A549 (cell line): Measurements from ENCODE around the gene SMYD1. TPM values are rescaled to one million over a fixed set of nuclear protein-coding genes. Genes with fewer than 3 reads are reported as not detected.
A peak's percentile ranks its signal among the peaks of the same experiment; 100 is the strongest.

Experiments used
- ATAC-seq, 2 experiments: fragments of 200-7000 bp in 1 of 2; fragments of >200 bp in 1 of 2; cut with Nextera tagmentation in 1 of 2; cut with Tn5 transposase in 1 of 2; 3 replicates each; pipeline versions ENCODE4 v1.8.0 to v1.9.1; 2018 to 2020; ENCODE audit warnings: mild to moderate bottlenecking in 1 of 2, moderate library complexity in 1 of 2
- CTCF ChIA-PET: fragments of 300-600 bp; sonication (Branson Sonifier 250); formaldehyde crosslinking; extraction: SDS; loops from one replicate; lab custom pipeline; 2021; ENCODE audit warnings: antibody characterized with exemption, inconsistent platforms; lab: Yijun Ruan, JAX
- POLR2A ChIA-PET: fragments of 350-600 bp; formaldehyde crosslinking; extraction: SDS; loops from one replicate; lab custom pipeline; 2021; ENCODE audit warnings: antibody characterized with exemption, inconsistent platforms; lab: Yijun Ruan, JAX
- DNase-seq, 2 experiments: peaks; one replicate each; pipeline versions ENCODE4 v3.0.0 to v3.0.0-alpha.2; 2011 to 2016; ENCODE audit warnings: low read depth in 1 of 2, low spot score in 1 of 2
- FAIRE-seq: peaks from 2 replicates; lab custom pipeline; 2011; peaks lifted over from hg19 to GRCh38; lab: Jason Lieb, UNC
- H3K27ac ChIP-seq, 2 experiments: fragments of >200 bp; sonication (Bioruptor Twin); formaldehyde crosslinking; 3 replicates each; pipeline ENCODE4 v1.5.1; 2016 to 2017
- H3K4me1 ChIP-seq: fragments of >200 bp; sonication (Bioruptor Twin); formaldehyde crosslinking; 3 replicates; pipeline ENCODE4 v1.6.1; 2016
- H3K4me2 ChIP-seq: fragments of >200 bp; sonication (Bioruptor Twin); formaldehyde crosslinking; 3 replicates; pipeline ENCODE4 v1.6.1; 2016
- H3K4me3 ChIP-seq: fragments of >200 bp; sonication (Bioruptor Twin); formaldehyde crosslinking; 3 replicates; pipeline ENCODE4 v1.5.1; 2016
- H3K9me3 ChIP-seq: fragments of >200 bp; sonication (Bioruptor Twin); formaldehyde crosslinking; 3 replicates; pipeline ENCODE4 v1.6.1; 2016
- CBX2 ChIP-seq: fragments of 200-600 bp; sonication (generic); IDR thresholded peaks from 2 replicates; pipeline ENCODE4 v1.6.1; 2016; ENCODE audit warnings: low read depth, mild to moderate bottlenecking, borderline replicate concordance
- CBX8 ChIP-seq: fragments of 200-600 bp; sonication (generic); IDR thresholded peaks from 2 replicates; pipeline ENCODE4 v1.6.1; 2016
- CEBPB ChIP-seq, 2 experiments: fragments of >200 bp in 1 of 2; sonication (Bioruptor Twin) in 1 of 2; formaldehyde crosslinking in 1 of 2; IDR thresholded peaks; 2 replicates each; pipeline ENCODE4 v1.6.1; 2012 to 2016
- CHD2 ChIP-seq: fragments of 150-350 bp; IDR thresholded peaks from 2 replicates; pipeline ENCODE4 v1.6.1; 2014; ENCODE audit warnings: low read length; ENCODE audit not compliant: partially characterized antibody
- CHD4 ChIP-seq: fragments of 200-600 bp; sonication (generic); IDR thresholded peaks from 2 replicates; pipeline ENCODE4 v1.6.1; 2016; ENCODE audit warnings: antibody characterized with exemption, mild to moderate bottlenecking, borderline replicate concordance
- CTCF ChIP-seq: fragments of >200 bp; sonication (Bioruptor Twin); formaldehyde crosslinking; IDR thresholded peaks from 3 replicates; pipeline ENCODE4 v1.5.1; 2016
- ELK1 ChIP-seq: fragments of 150-350 bp; IDR thresholded peaks from 2 replicates; pipeline ENCODE4 v1.6.1; 2014; ENCODE audit warnings: low read depth, mild to moderate bottlenecking, low read length
- FOSB ChIP-seq: fragments of 250-450 bp; sonication (Bioruptor Pico); IDR thresholded peaks from 2 replicates; pipeline ENCODE4 v1.5.0; 2020; ENCODE audit warnings: mild to moderate bottlenecking, moderate library complexity
- FOSL2 ChIP-seq, 2 experiments: fragments of 450-650 bp in 1 of 2; fragments of >200 bp in 1 of 2; sonication (Bioruptor Twin) in 1 of 2; formaldehyde crosslinking; IDR thresholded peaks; 2 replicates each; pipeline versions ENCODE4 v1.5.0 to v1.6.1; 2016 to 2020; ENCODE audit warnings: mild to moderate bottlenecking in 1 of 2, moderate library complexity in 1 of 2
- HDAC2 ChIP-seq: fragments of 200-600 bp; sonication (generic); IDR thresholded peaks from 2 replicates; pipeline ENCODE4 v1.6.1; 2016
- HOXB5 ChIP-seq: fragments of 250-450 bp; sonication (Bioruptor Pico); IDR thresholded peaks from 2 replicates; pipeline ENCODE4 v1.5.0; 2020; ENCODE audit warnings: mild to moderate bottlenecking, moderate library complexity
- JUN ChIP-seq, 2 experiments: fragments of >200 bp; sonication (Bioruptor Twin); formaldehyde crosslinking; IDR thresholded peaks; 2 replicates in 1 of 2; 3 replicates in 1 of 2; pipeline ENCODE4 v1.6.1; 2016 to 2017
- MAZ ChIP-seq: fragments of 150-350 bp; IDR thresholded peaks from 2 replicates; pipeline ENCODE4 v1.6.1; 2014; ENCODE audit warnings: antibody characterized with exemption, low read depth, low read length, borderline replicate concordance
- NR3C1 ChIP-seq: fragments of >200 bp; sonication (Bioruptor Twin); formaldehyde crosslinking; IDR thresholded peaks from 3 replicates; pipeline ENCODE4 v1.6.1; 2017
- POLR2AphosphoS2 ChIP-seq: conservative IDR thresholded peaks from 2 replicates; pipeline ENCODE4 v1.6.1; 2012; ENCODE audit warnings: low read length, improper control_type of control experiment, inconsistent platforms
- RAD21 ChIP-seq, 2 experiments: fragments of >200 bp in 1 of 2; sonication (Bioruptor Twin) in 1 of 2; formaldehyde crosslinking in 1 of 2; IDR thresholded peaks in 1 of 2; conservative IDR thresholded peaks in 1 of 2; 2 replicates in 1 of 2; 3 replicates in 1 of 2; pipeline ENCODE4 v1.6.1; 2012 to 2018; ENCODE audit warnings: inconsistent platforms in 1 of 2
- RARB ChIP-seq: fragments of 250-450 bp; sonication (Bioruptor Pico); IDR thresholded peaks from 2 replicates; pipeline ENCODE4 v1.8.0; 2021; ENCODE audit warnings: mild to moderate bottlenecking, moderate library complexity
- RFX5 ChIP-seq: fragments of 450-650 bp; IDR thresholded peaks from 2 replicates; pipeline ENCODE4 v1.7.1; 2014; ENCODE audit warnings: antibody characterized with exemption, mild to moderate bottlenecking, moderate library complexity
- SMC3 ChIP-seq: fragments of >200 bp; sonication (Bioruptor Twin); formaldehyde crosslinking; IDR thresholded peaks from 3 replicates; pipeline ENCODE4 v1.6.1; 2018; ENCODE audit warnings: inconsistent platforms
- TFCP2L1 ChIP-seq: fragments of 250-450 bp; sonication (Bioruptor Pico); IDR thresholded peaks from 2 replicates; pipeline ENCODE4 v1.5.0; 2021; ENCODE audit warnings: mild to moderate bottlenecking
- TP53 ChIP-seq: fragments of 250-450 bp; sonication (Bioruptor Pico); IDR thresholded peaks from 2 replicates; pipeline ENCODE4 v1.5.0; 2021; ENCODE audit warnings: mild to moderate bottlenecking, moderate library complexity
- ZFP36 ChIP-seq: fragments of 450-650 bp; IDR thresholded peaks from 2 replicates; pipeline ENCODE4 v1.6.1; 2014; ENCODE audit warnings: borderline replicate concordance; ENCODE audit not compliant: partially characterized antibody
- WGBS: methylation state at CpG from one replicate; pipeline ENCODE4 v1.1.6; 2017; ENCODE audit errors: missing lambda C conversion rate; 5-methylcytosine and 5-hydroxymethylcytosine counted together
- polyA plus RNA-seq, 4 experiments: library from polyadenylated mRNA; depleted of rRNA in 3 of 4; stranded (reverse); fragments of >200 nt; fragmentation: RNase III in 1 of 4; extraction: RNeasy Plus Mini Kit Qiagen cat#74134 plus additional on column Dnase treatment in 1 of 4; gene quantifications; 2 replicates in 3 of 4; 3 replicates in 1 of 4; pipeline ENCODE4 v1.2.3, GENCODE V29; 2011 to 2017
- TF ChIP-seq, protein P1 (sequence below): fragments of 250-450 bp; sonication (Bioruptor Pico); IDR thresholded peaks from 2 replicates; pipeline ENCODE4 v1.5.0; 2021; ENCODE audit warnings: mild to moderate bottlenecking, moderate library complexity, borderline replicate concordance
- TF ChIP-seq, protein P2 (sequence below): IDR thresholded peaks from 2 replicates; pipeline ENCODE4 v1.6.1; 2012
- TF ChIP-seq, protein P3 (sequence below): fragments of 250-450 bp; sonication (Bioruptor Pico); IDR thresholded peaks from 2 replicates; pipeline ENCODE4 v1.5.0; 2020; ENCODE audit warnings: low read depth, mild to moderate bottlenecking, moderate library complexity

Gene SMYD1
- polyA plus RNA-seq, 2 of the 4 experiments (the other 2 are of a cell fraction): not detected

- Histone ChIP-seq H3K9me3 (no peaks in the 10 kb centered on the region), H3K27ac (no peak overlapping the region), H3K4me1 (no peaks in the 10 kb centered on the region), H3K4me3 (no peak overlapping the region), H3K4me2 (no peak overlapping the region)
- no peak for DNase-seq
- TF ChIP-seq RAD21 (conservative IDR thresholded peaks at IDR 0.05 in 1 of 2, IDR thresholded peaks at IDR 0.05 in 1 of 2) (no peak), JUN (IDR thresholded peaks at IDR 0.05) (no peak), POLR2AphosphoS2 (no peak)
- ATAC-seq: peak in 1 of 2 experiments; percentile 33; a peak in 3 of 6 replicates
- POLR2A ChIA-PET: interaction anchor here (1.1 kb wide), 1 partner anchor 99 kb away, joined by 7 read pairs; no protein-coding TSS in a partner anchor
- CTCF ChIA-PET: interaction anchor here (0.5 to 10.1 kb wide), 28 partner anchors 8 to 1507 kb away, joined by 3 to 181 read pairs (median 4); partner anchors contain the start of gene SMYD1
- no peak for FAIRE-seq
- WGBS: 43% methylated on average over 3 of the region's 3 CpGs
These were observed 91.9 kb downstream of the SMYD1 start for GRCh38 chr2:88159481-88159880.

- no peaks in the 10 kb centered on the region for H3K4me1 ChIP-seq
- CTCF ChIA-PET: interaction anchor here (0.5 to 10.1 kb wide), 37 partner anchors 8 to 1508 kb away, joined by 3 to 181 read pairs (median 4); partner anchors contain the start of genes RNU2-63P and SMYD1
- peak; percentile 91 for TF ChIP-seq SMC3
- no peak for TF ChIP-seq FOSB (CRISPR knock-in tag)
- peak; percentile 92 to 93 for TF ChIP-seq RAD21 (conservative IDR thresholded peaks at IDR 0.05 in 1 of 2, IDR thresholded peaks at IDR 0.05 in 1 of 2)
- peak; percentile 93 for TF ChIP-seq CTCF
- TF ChIP-seq CEBPB (IDR thresholded peaks at IDR 0.05): no peak
- no peaks in the 10 kb centered on the region for H3K9me3 ChIP-seq
- DNase-seq: peak; percentile 58 to 68
- ATAC-seq: peak; percentile 82 to 89
- WGBS: 25% methylated on average over 5 of the region's 5 CpGs
- peak; percentile 28 for FAIRE-seq
- H3K4me2 ChIP-seq: no peak overlapping the region
- no peak overlapping the region for H3K4me3 ChIP-seq
- H3K27ac ChIP-seq: no peak overlapping the region
- POLR2A ChIA-PET: interaction anchor here (1.1 to 1.2 kb wide), 2 partner anchors 100 to 143 kb away, joined by 3 to 7 read pairs; partner anchors contain the start of gene RNU2-63P
These were observed 92.4 kb downstream of the SMYD1 start for GRCh38 chr2:88159955-88160415.

GRCh38 chr2:88160517-88160916 is 92.9 kb downstream of the SMYD1 start:
- DNase-seq (no peak), ATAC-seq (no peak), FAIRE-seq (no peak)
- Histone ChIP-seq H3K4me1 (no peaks in the 10 kb centered on the region), H3K9me3 (no peaks in the 10 kb centered on the region), H3K27ac (no peak overlapping the region)
- CTCF ChIA-PET: interaction anchor here (0.6 to 10.1 kb wide), 35 partner anchors 8 to 294 kb away, joined by 3 to 181 read pairs (median 4); partner anchors contain the start of genes RNU2-63P and SMYD1
- TF ChIP-seq, protein P1, sequence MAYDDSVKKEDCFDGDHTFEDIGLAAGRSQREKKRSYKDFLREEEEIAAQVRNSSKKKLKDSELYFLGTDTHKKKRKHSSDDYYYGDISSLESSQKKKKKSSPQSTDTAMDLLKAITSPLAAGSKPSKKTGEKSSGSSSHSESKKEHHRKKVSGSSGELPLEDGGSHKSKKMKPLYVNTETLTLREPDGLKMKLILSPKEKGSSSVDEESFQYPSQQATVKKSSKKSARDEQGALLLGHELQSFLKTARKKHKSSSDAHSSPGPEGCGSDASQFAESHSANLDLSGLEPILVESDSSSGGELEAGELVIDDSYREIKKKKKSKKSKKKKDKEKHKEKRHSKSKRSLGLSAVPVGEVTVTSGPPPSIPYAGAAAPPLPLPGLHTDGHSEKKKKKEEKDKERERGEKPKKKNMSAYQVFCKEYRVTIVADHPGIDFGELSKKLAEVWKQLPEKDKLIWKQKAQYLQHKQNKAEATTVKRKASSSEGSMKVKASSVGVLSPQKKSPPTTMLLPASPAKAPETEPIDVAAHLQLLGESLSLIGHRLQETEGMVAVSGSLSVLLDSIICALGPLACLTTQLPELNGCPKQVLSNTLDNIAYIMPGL: no peak
- TF ChIP-seq TP53 (CRISPR knock-in tag) (no peak), HOXB5 (CRISPR knock-in tag) (no peak), JUN (IDR thresholded peaks at IDR 0.05) (no peak), ZFP36 (no peak), CHD4 (no peak), FOSL2 (IDR thresholded peaks at IDR 0.05) (no peak), FOSL2 (CRISPR knock-in tag; IDR thresholded peaks at IDR 0.05) (no peak), TFCP2L1 (CRISPR knock-in tag) (no peak), RARB (CRISPR knock-in tag) (no peak), CBX2 (no peak), NR3C1 (no peak), MAZ (no peak), RFX5 (no peak), ELK1 (no peak), HDAC2 (no peak), CBX8 (no peak), CHD2 (no peak)
- TF ChIP-seq, protein P2, sequence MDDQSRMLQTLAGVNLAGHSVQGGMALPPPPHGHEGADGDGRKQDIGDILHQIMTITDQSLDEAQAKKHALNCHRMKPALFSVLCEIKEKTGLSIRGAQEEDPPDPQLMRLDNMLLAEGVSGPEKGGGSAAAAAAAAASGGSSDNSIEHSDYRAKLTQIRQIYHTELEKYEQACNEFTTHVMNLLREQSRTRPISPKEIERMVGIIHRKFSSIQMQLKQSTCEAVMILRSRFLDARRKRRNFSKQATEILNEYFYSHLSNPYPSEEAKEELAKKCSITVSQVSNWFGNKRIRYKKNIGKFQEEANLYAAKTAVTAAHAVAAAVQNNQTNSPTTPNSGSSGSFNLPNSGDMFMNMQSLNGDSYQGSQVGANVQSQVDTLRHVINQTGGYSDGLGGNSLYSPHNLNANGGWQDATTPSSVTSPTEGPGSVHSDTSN: no peak
- TF ChIP-seq, protein P3, sequence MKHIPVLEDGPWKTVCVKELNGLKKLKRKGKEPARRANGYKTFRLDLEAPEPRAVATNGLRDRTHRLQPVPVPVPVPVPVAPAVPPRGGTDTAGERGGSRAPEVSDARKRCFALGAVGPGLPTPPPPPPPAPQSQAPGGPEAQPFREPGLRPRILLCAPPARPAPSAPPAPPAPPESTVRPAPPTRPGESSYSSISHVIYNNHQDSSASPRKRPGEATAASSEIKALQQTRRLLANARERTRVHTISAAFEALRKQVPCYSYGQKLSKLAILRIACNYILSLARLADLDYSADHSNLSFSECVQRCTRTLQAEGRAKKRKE: no peak
- TF ChIP-seq, all 56 proteins: peak for 0
- POLR2A ChIA-PET: interaction anchor here (1.1 to 1.2 kb wide), 2 partner anchors 100 to 144 kb away, joined by 3 to 7 read pairs; partner anchors contain the start of gene RNU2-63P
- H3K4me2 ChIP-seq: no peak overlapping the region
- 66% methylated on average over 7 of the region's 7 CpGs for WGBS
- no peak overlapping the region for H3K4me3 ChIP-seq
